ENCODE measurements around the gene S100A4. TPM values are rescaled to one million over a fixed set of nuclear protein-coding genes. Genes with fewer than 3 reads are reported as not detected.

S100A4 gene
- polyA plus RNA-seq, 1 experiment, result 20.0 TPM

DNA sequence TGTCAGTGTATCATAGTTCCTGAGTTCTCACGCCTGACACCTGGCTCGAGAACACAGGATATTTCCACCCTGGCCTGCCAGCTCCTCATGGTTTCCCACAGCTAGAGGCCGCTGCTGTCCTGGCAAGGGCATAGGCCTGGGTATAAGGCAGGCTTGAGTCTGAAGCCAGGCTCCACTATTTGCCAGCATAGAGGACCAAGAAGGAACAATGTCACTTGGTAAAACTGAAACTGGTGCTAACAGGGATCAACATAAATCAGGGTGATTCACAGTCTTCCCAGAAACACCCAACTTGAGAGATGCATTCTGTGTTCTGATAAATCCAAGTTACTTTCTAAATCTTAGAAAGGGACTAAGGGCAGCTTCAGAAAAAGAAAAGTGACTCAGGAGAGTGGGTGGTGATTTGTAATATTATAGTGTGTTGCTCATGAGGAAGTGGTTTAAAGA is 27.0 kb upstream of the S100A4 start:
- TF ChIP-seq, protein P1, sequence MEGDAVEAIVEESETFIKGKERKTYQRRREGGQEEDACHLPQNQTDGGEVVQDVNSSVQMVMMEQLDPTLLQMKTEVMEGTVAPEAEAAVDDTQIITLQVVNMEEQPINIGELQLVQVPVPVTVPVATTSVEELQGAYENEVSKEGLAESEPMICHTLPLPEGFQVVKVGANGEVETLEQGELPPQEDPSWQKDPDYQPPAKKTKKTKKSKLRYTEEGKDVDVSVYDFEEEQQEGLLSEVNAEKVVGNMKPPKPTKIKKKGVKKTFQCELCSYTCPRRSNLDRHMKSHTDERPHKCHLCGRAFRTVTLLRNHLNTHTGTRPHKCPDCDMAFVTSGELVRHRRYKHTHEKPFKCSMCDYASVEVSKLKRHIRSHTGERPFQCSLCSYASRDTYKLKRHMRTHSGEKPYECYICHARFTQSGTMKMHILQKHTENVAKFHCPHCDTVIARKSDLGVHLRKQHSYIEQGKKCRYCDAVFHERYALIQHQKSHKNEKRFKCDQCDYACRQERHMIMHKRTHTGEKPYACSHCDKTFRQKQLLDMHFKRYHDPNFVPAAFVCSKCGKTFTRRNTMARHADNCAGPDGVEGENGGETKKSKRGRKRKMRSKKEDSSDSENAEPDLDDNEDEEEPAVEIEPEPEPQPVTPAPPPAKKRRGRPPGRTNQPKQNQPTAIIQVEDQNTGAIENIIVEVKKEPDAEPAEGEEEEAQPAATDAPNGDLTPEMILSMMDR (IDR thresholded peaks at IDR 0.05; ENCODE audit: low read depth, low read length), result peak; percentile 89
- POLR2A ChIA-PET, result interaction anchor here (0.7 to 2.1 kb wide), 7 partner anchors 23 to 72 kb away, joined by 3 to 14 read pairs (median 6); partner anchors contain the start of genes CHTOP and S100A13
- H3K4me3 ChIP-seq (ENCODE audit: low read depth, low read length), result peak overlapping the region; percentile 18; the same call in 1 of the 2 replicates
- H3K27ac ChIP-seq (ENCODE audit: low read depth, low read length), result peak overlapping the region; percentile 77
- CTCF ChIA-PET, result interaction anchor here (0.6 to 7.0 kb wide), 55 partner anchors 9 to 414 kb away, joined by 3 to 165 read pairs (median 7); partner anchors contain the start of genes CHTOP, ILF2, INTS3 and RAB13
- no peaks in the 10 kb centered on the region for H3K27me3 ChIP-seq (ENCODE audit: control insufficient read depth, insufficient read depth, low read length)
- no peaks in the 10 kb centered on the region; the same call in 1 of the 2 replicates for H3K9me3 ChIP-seq (ENCODE audit: control insufficient read depth, insufficient read depth, low read length)
- no peak for DNase-seq (ENCODE audit: low read depth, low spot score)

DNA sequence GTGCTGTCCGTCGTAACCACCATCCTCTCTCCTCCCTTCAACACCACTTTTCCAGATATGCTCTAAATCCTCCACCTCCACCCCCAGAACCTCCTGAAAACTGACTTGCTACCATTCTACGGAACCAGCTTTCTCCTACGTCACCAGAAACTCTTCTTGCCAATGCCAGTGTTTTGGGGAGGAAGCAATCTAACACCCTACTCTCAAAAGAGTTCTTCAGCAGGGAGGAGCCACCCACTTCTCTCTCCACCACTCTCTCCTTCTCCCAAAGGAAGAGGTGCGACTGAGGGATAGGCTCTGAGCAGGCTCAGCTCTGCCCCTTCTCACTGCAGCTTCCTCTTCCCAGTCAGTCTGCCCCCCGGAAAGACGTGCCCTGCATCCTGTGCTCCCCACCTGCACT is 26.1 kb upstream of the S100A4 start:
- H3K27ac ChIP-seq (ENCODE audit: low read depth, low read length), result peak overlapping the region; percentile 77
- TF ChIP-seq, protein P1 (IDR thresholded peaks at IDR 0.05; ENCODE audit: low read depth, low read length), result no peak
- POLR2A ChIA-PET, result interaction anchor here (1.7 to 2.1 kb wide), 4 partner anchors 41 to 72 kb away, joined by 4 to 12 read pairs (median 6); partner anchors contain the start of gene S100A13
- no peak for DNase-seq (ENCODE audit: low read depth, low spot score)
- H3K27me3 ChIP-seq (ENCODE audit: control insufficient read depth, insufficient read depth, low read length), result no peaks in the 10 kb centered on the region
- CTCF ChIA-PET, result interaction anchor here (0.6 to 7.0 kb wide), 49 partner anchors 9 to 415 kb away, joined by 3 to 165 read pairs (median 7); partner anchors contain the start of genes CHTOP, ILF2, RAB13 and S100A13
- H3K4me3 ChIP-seq (ENCODE audit: low read depth, low read length), result no peak overlapping the region
- no peaks in the 10 kb centered on the region; the same call in 1 of the 2 replicates for H3K9me3 ChIP-seq (ENCODE audit: control insufficient read depth, insufficient read depth, low read length)

DNA sequence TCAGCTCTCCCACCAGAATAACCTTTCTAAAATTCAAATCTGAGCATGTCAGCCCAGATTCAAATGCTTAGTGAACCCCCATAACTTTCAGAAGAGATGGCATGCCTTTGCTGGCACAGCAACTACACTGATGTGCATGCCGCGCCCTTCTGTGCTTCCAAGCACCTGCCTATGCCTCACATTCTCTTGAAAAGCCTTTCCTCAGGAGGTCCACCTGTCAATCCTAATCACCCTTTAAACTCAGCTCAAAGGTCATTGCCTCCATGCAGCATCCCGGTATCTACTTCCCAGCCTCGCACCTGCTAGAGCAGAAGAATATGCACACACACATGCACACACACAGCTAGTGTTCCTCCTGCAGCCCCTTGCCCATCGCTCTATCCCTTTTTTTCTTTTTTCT is 25.3 kb upstream of the S100A4 start:
- Histone ChIP-seq H3K27ac (ENCODE audit: low read depth, low read length) (no peak overlapping the region), H3K9me3 (ENCODE audit: control insufficient read depth, insufficient read depth, low read length) (no peaks in the 10 kb centered on the region; the same call in 1 of the 2 replicates), H3K4me3 (ENCODE audit: low read depth, low read length) (no peak overlapping the region), H3K27me3 (ENCODE audit: control insufficient read depth, insufficient read depth, low read length) (no peaks in the 10 kb centered on the region)
- POLR2A ChIA-PET, result no interaction called here
- DNase-seq (ENCODE audit: low read depth, low spot score), result no peak
- CTCF ChIA-PET, result interaction anchor here (0.6 to 7.0 kb wide), 15 partner anchors 16 to 219 kb away, joined by 3 to 165 read pairs (median 7); partner anchors contain the start of genes S100A13, S100A14, S100A16 and S100A6
- TF ChIP-seq, protein P1 (IDR thresholded peaks at IDR 0.05; ENCODE audit: low read depth, low read length), result no peak

DNA sequence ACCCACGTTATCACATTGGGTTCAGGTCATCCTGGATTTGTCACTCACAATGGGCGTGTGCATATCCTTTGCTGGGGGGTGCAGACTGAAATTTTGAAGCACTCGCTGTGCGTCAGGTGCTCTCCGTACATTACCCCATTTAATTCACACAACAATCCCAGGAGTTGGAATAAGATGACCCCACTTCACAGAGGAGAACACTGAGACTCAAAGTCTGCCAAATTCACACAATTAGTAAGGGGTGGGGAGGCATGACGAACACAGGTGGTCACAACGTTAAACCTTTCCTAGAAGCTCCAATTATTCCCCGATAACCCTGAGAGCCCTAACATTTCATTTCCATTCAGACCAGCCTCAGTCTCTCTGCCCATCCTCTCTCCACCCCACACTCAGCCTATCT is 23.9 kb upstream of the S100A4 start:
- no peak overlapping the region for H3K4me3 ChIP-seq (ENCODE audit: low read depth, low read length)

More for the DNA sequence above, 23.9 kb upstream of the S100A4 start:
- TF ChIP-seq, protein P1 (IDR thresholded peaks at IDR 0.05; ENCODE audit: low read depth, low read length), result no peak
- no peak for DNase-seq (ENCODE audit: low read depth, low spot score)
- no peak overlapping the region for H3K27ac ChIP-seq (ENCODE audit: low read depth, low read length)
- ChIA-PET POLR2A (interaction anchor here (2.4 kb wide), 1 partner anchor 37 kb away, joined by 20 read pairs; no protein-coding TSS in a partner anchor), CTCF (interaction anchor here (0.8 to 7.0 kb wide), 14 partner anchors 8 to 179 kb away, joined by 3 to 165 read pairs (median 10); partner anchors contain the start of genes S100A13, S100A14, S100A16 and S100A6)
- no peaks in the 10 kb centered on the region for H3K27me3 ChIP-seq (ENCODE audit: control insufficient read depth, insufficient read depth, low read length)
- H3K9me3 ChIP-seq (ENCODE audit: control insufficient read depth, insufficient read depth, low read length), result no peaks in the 10 kb centered on the region

All from AG04450 (cell line).